Right lobe of liver (tissue), 4 donors: ENCODE data around the gene CCNT1.

Experiments
- CTCF ChIP-seq, 4 donors: fragments of 200-600 bp in 3 of 4; fragments of 450-650 bp in 1 of 4; IDR thresholded peaks; one replicate each; pipeline versions ENCODE4 v1.5.1 to v1.8.0; 2016 to 2022; ENCODE audit warnings: antibody characterized with exemption in 4 of 4, mild to moderate bottlenecking in 2 of 4
- POLR2A ChIP-seq: fragments of 450-650 bp; IDR thresholded peaks from one replicate; pipeline ENCODE4 v1.6.1; 2017; ENCODE audit warnings: antibody characterized with exemption, mild to moderate bottlenecking
- donor health status: DM: no; HTN: no; CAD: no.
- donor health status: DM: no; HTN: no; CAD: no.
- donor health status: DM: no; HTN: yes; CAD: no.

GRCh38 chr12:48668996-48669395 lies 47.5 kb downstream of the CCNT1 start:
- TF ChIP-seq CTCF (IDR thresholded peaks at IDR 0.05) = no peak
- no peak for TF ChIP-seq POLR2A
